Limb (tissue), 2 donors: Measurements from ENCODE around the gene SPATA17.

Experiments used
- DNase-seq, 2 donors: peaks; one replicate each; pipeline ENCODE4 v3.0.0-alpha.2; 2016; ENCODE audit errors: extremely low spot score in 2 of 2

The SPATA17 gene

GRCh38 chr1:217911908-217912307 is 280.8 kb downstream of the SPATA17 start:
- DNase-seq: no peak

DNA sequence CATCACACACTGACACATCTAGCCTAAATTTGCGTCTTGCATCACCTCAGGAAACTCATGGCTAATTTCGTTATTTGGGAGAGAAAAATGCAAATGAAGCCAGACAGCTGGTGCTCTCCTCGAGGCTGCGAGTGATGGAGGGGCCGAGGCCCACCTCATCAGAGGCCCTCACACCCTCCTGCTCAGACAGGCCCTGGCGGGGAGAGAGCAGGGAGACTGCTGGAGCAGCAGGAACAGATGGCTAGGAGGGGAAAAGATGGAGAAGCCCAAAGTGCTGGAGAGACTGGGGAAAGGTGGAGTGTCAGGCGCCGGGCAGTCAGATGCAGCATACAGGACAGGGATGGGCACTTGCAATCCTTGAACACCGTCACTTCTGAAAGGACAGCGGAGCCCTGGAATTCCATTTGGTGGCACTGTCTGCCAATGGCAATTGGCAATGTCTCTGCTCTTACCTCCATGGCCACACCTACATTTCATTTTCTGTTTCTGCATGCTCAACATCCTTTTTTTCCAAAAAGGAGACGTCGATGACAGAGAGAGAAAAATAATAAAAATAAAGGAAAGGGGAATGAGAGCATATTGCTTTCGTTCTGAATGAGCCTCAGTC is 286.2 kb downstream of the SPATA17 start:
- DNase-seq: no peak

DNA sequence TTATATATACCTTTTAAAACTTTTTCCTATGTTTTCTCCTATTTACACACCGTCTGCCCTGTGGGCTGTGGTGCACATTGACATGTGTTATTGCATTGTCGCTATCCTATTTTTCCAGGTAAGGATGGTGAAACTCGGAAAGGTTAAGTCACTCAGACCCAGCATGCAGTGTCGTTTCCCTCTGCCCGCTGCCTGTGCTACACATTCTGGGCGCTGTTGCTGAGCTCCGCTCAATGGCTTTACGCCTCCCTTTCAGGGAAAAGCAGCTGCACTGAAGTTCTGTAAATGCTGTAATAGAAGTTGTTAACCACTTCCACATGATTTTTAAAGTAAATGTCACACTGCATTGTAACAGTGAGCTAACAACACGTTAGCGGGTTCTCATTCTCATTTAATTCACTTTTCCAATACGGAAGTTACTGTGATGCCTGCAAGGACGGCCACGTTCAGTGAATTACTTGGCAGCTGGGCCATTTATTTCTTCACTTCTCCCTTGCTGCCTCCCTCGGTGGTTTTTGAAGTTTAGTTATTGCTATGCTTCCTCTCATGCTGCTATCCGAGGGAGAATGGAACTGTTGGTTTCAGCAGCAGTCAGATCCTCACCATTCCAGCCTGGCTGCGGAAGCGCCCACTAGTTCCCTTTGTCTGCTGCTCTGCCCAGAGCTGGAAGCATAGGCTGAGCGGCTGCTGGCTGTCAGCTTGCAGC is 288.7 kb downstream of the SPATA17 start:
- peak in 1 of 2 donors; percentile 43 for DNase-seq
